ENCODE data around the gene PHF12. TPM values are rescaled to one million over a fixed set of nuclear protein-coding genes. Genes with fewer than 3 reads are reported as not detected.

Gene PHF12
- total and polyA plus RNA-seq, 2 donors (not counting 1 experiment from before 2014, with no cell fraction given), result 10.1 to 14.2 TPM

GRCh38 chr17:28977659-28978355 is 26.5 kb upstream of the PHF12 start:
- H3K27ac ChIP-seq (ENCODE audit: insufficient read depth, low read length), result no peak overlapping the region
- H3K36me3 ChIP-seq (ENCODE audit: control insufficient read depth, insufficient read depth, low read length), result no peaks in the 10 kb centered on the region
- H3K4me1 ChIP-seq (ENCODE audit: control insufficient read depth, extremely low read depth, insufficient read depth, low read length), result no peaks in the 10 kb centered on the region
- H3K4me2 ChIP-seq (ENCODE audit: extremely low read depth, insufficient read depth, low read length), result no peak overlapping the region
- H3K27me3 ChIP-seq (ENCODE audit: control insufficient read depth, insufficient read depth, low read length), result peaks cover 20% of the 10 kb centered on the region
- no peaks in the 10 kb centered on the region for H3K9me3 ChIP-seq (ENCODE audit: control insufficient read depth, insufficient read depth, low read depth, low read length)
- TF ChIP-seq, protein P1, sequence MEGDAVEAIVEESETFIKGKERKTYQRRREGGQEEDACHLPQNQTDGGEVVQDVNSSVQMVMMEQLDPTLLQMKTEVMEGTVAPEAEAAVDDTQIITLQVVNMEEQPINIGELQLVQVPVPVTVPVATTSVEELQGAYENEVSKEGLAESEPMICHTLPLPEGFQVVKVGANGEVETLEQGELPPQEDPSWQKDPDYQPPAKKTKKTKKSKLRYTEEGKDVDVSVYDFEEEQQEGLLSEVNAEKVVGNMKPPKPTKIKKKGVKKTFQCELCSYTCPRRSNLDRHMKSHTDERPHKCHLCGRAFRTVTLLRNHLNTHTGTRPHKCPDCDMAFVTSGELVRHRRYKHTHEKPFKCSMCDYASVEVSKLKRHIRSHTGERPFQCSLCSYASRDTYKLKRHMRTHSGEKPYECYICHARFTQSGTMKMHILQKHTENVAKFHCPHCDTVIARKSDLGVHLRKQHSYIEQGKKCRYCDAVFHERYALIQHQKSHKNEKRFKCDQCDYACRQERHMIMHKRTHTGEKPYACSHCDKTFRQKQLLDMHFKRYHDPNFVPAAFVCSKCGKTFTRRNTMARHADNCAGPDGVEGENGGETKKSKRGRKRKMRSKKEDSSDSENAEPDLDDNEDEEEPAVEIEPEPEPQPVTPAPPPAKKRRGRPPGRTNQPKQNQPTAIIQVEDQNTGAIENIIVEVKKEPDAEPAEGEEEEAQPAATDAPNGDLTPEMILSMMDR (conservative IDR thresholded peaks at IDR 0.05 in 1 of 2, IDR thresholded peaks at IDR 0.05 in 1 of 2; ENCODE audit: low read depth in 1 of 2, low read length in 2 of 2), result no peak
- TF ChIP-seq EZH2 (IDR thresholded peaks at IDR 0.05; ENCODE audit: low read length, missing control alignments), result no peak
- no peak overlapping the region for H2AFZ ChIP-seq (ENCODE audit: low read length)
- DNase-seq (ENCODE audit: low read depth in 2 of 2), result no peak
- H3K9ac ChIP-seq (ENCODE audit: insufficient read depth, low read length), result no peak overlapping the region
- H3K79me2 ChIP-seq (ENCODE audit: control insufficient read depth, insufficient read depth, low read length), result no peaks in the 10 kb centered on the region
- H4K20me1 ChIP-seq (ENCODE audit: control insufficient read depth, extremely low read depth, insufficient read depth, low read length), result no peaks in the 10 kb centered on the region
- no peak overlapping the region for H3K4me3 ChIP-seq (replicated peaks in 1 of 4; ENCODE audit: control extremely low read depth in 1 of 4, insufficient read depth in 1 of 4, low read depth in 3 of 4, low read length in 4 of 4)

DNA sequence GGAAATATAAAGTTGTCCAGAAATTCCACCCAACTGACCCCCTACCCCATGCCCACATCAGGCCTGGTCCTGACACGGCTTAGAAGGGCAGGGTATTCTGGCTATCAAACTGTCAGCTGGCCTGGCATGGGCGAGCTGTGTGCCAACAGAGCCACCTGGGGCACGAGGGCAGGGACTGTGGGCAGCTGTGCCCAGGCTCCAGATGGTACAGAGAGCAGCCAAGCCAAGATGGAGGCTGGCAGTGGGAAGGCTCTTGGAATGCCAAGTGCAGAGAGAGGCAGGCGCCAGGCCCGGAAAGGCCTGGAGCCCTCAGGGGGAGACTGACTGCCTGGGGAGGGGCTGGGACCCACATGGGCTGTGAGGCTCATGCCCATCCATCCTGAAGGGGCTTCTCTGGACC is 24.3 kb upstream of the PHF12 start:
- no peak overlapping the region for H3K9ac ChIP-seq (ENCODE audit: insufficient read depth, low read length)
- H2AFZ ChIP-seq (ENCODE audit: low read length), result no peak overlapping the region
- DNase-seq (ENCODE audit: low read depth in 2 of 2), result no peak
- no peaks in the 10 kb centered on the region for H3K9me3 ChIP-seq (ENCODE audit: control insufficient read depth, insufficient read depth, low read depth, low read length)
- no peak for TF ChIP-seq EZH2 (IDR thresholded peaks at IDR 0.05; ENCODE audit: low read length, missing control alignments)
- TF ChIP-seq, protein P1 (conservative IDR thresholded peaks at IDR 0.05 in 1 of 2, IDR thresholded peaks at IDR 0.05 in 1 of 2; ENCODE audit: low read depth in 1 of 2, low read length in 2 of 2), result no peak
- H3K36me3 ChIP-seq (ENCODE audit: control insufficient read depth, insufficient read depth, low read length), result no peaks in the 10 kb centered on the region
- no peak overlapping the region for H3K4me3 ChIP-seq (replicated peaks in 1 of 4; ENCODE audit: control extremely low read depth in 1 of 4, insufficient read depth in 1 of 4, low read depth in 3 of 4, low read length in 4 of 4)
- H3K79me2 ChIP-seq (ENCODE audit: control insufficient read depth, insufficient read depth, low read length), result no peaks in the 10 kb centered on the region
- H4K20me1 ChIP-seq (ENCODE audit: control insufficient read depth, extremely low read depth, insufficient read depth, low read length), result no peaks in the 10 kb centered on the region
- H3K4me2 ChIP-seq (ENCODE audit: extremely low read depth, insufficient read depth, low read length), result no peak overlapping the region
- H3K4me1 ChIP-seq (ENCODE audit: control insufficient read depth, extremely low read depth, insufficient read depth, low read length), result no peaks in the 10 kb centered on the region
- H3K27me3 ChIP-seq (ENCODE audit: control insufficient read depth, insufficient read depth, low read length), result peaks cover 27% of the 10 kb centered on the region
- H3K27ac ChIP-seq (ENCODE audit: insufficient read depth, low read length), result no peak overlapping the region

GRCh38 chr17:28975031-28975430 is 23.7 kb upstream of the PHF12 start:
- H3K9ac ChIP-seq (ENCODE audit: insufficient read depth, low read length), result no peak overlapping the region
- no peaks in the 10 kb centered on the region for H3K4me1 ChIP-seq (ENCODE audit: control insufficient read depth, extremely low read depth, insufficient read depth, low read length)
- DNase-seq (ENCODE audit: low read depth in 2 of 2), result no peak
- no peaks in the 10 kb centered on the region for H4K20me1 ChIP-seq (ENCODE audit: control insufficient read depth, extremely low read depth, insufficient read depth, low read length)
- H3K4me2 ChIP-seq (ENCODE audit: extremely low read depth, insufficient read depth, low read length), result no peak overlapping the region
- no peak overlapping the region for H3K27ac ChIP-seq (ENCODE audit: insufficient read depth, low read length)
- H3K27me3 ChIP-seq (ENCODE audit: control insufficient read depth, insufficient read depth, low read length), result peaks cover 32% of the 10 kb centered on the region
- H3K9me3 ChIP-seq (ENCODE audit: control insufficient read depth, insufficient read depth, low read depth, low read length), result no peaks in the 10 kb centered on the region
- no peak overlapping the region for H2AFZ ChIP-seq (ENCODE audit: low read length)
- no peak overlapping the region for H3K4me3 ChIP-seq (replicated peaks in 1 of 4; ENCODE audit: control extremely low read depth in 1 of 4, insufficient read depth in 1 of 4, low read depth in 3 of 4, low read length in 4 of 4)
- H3K79me2 ChIP-seq (ENCODE audit: control insufficient read depth, insufficient read depth, low read length), result no peaks in the 10 kb centered on the region
- TF ChIP-seq EZH2 (IDR thresholded peaks at IDR 0.05; ENCODE audit: low read length, missing control alignments), result no peak
- TF ChIP-seq, protein P1 (conservative IDR thresholded peaks at IDR 0.05 in 1 of 2, IDR thresholded peaks at IDR 0.05 in 1 of 2; ENCODE audit: low read depth in 1 of 2, low read length in 2 of 2), result no peak
- no peaks in the 10 kb centered on the region for H3K36me3 ChIP-seq (ENCODE audit: control insufficient read depth, insufficient read depth, low read length)
